ENCODE results near the gene ALDH18A1.

DNA sequence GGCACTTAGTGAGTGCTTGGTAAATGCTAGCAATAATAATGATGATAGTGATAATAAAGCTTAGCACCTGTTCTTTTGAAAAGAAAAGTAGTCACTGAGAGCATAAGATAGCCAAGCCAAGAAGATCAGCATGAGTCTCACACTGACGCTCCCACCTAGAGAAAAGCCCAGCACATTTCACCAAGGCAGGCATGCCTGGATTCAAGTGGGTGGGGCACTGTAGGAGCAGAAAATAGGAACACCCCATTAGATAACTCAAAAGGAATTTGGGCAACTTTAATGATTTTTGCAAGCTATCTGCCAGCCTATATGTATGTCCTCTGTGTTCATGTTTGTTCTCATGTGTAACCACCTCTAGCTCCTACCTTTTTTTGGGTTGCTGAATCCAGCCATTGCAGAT is 77.2 kb downstream of the ALDH18A1 start:
- no peak for TF ChIP-seq POLR2A (IDR thresholded peaks at IDR 0.05; ENCODE audit: low read depth, low read length)
- no peak for TF ChIP-seq CTCF (IDR thresholded peaks at IDR 0.05; ENCODE audit: extremely low read depth in 1 of 2, insufficient read depth in 1 of 2, low read depth in 1 of 2, low read length in 2 of 2)
- TF ChIP-seq POLR2AphosphoS5 (IDR thresholded peaks at IDR 0.05; ENCODE audit: insufficient read depth, low read depth, low read length): no peak
